ENCODE results near the gene IGFL4.
A peak's percentile ranks its signal among the peaks of the same experiment; 100 is the strongest.

IGFL4 gene

GRCh38 chr19:46018729-46019251 lies 22.0 kb downstream of the IGFL4 start:
- no peak for DNase-seq

GRCh38 chr19:46017874-46018675 lies 22.7 kb downstream of the IGFL4 start:
- DNase-seq: no peak

DNA sequence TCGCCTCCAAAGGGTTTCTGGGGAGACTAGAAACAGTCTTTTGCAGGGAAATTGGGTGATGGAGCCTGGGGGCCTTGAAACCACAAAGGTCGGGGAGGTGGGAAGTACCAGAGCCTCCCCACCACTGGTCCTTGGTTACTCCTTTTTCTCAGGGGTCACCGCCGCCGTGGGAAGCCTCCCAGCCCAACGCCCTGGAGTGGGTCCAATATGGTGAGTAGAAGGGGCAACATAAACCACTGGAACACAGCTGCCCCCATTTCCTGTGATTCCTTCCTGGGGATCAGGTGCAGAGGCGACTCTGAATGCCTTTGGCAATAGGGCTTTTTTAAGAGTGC lies 23.7 kb downstream of the IGFL4 start:
- no peak for DNase-seq

DNA sequence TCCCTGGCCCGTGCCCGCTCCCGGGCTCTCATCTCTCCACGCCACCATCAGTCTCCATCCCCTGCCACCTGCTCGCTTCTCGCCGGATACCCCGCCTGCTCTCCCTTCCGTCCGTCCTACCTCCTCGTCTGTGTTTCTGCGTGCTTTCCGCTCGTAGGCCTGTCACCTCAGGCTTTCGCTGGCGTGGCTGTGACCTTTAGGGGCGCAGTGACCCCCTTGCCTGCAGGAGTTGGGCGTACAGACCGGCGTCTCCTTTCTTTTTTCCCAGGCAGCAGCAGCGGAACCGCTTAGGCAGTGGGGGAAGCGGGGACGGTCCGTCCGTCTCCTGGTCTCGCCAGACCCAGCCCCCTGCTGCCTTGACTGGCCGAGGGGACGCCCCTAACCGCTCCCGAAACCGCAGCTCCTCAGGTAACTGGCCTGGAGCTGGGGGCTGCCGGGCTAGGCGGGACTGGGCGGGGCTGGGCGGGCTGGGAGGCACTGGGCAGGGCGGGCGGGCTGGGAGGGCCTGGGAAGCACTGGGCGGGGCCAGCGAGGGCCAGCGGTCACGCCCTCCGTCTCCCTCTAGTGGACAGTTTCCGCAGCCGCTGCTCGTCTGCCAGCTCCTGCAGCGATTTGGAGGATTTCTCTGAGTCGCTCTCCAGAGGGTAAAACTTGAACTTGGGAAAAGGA lies 24.2 kb downstream of the IGFL4 start:
- DNase-seq: no peak

GRCh38 chr19:46015687-46016425 lies 24.9 kb downstream of the IGFL4 start:
- no peak for DNase-seq

DNA sequence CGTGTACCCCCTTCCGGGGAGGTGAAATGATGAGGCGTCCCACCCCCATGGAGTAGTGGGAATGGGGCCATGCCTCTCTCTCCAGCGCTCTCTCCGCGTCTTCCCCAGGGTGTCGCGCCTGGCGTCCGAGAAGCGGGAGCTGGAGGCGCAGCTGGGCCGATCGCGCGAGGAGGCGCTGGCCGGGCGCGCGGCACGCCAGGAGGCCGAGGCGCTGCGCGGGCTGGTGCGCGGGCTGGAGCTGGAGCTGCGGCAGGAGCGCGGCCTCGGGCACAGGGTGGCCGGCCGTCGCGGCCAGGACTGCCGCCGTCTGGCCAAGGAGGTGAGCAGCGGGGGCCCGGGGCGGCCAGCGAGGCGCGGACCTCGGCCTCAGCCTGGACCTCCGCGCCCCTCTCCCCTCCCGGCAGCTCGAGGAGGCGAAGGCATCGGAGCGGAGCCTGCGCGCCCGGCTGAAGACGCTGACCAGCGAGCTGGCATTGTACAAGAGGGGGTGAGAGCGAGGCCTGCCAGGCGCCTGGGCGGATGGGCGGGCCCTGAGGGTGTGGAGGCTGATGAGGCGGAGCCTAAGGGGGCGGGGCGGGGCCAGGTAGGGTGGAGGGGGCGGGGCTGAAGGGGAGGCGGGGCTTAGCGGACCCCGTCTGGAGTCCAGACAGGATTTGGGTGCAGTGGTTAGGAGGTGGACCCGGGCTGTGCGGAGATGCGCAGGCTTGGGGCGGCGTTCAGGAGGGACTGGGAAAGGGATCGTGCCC lies 25.7 kb downstream of the IGFL4 start:
- no peak for DNase-seq

- no peak for DNase-seq
Measured at GRCh38 chr19:46014534-46014933, 26.3 kb downstream of the IGFL4 start.

GRCh38 chr19:46009530-46010510 lies 31.0 kb downstream of the IGFL4 start:
- no peak for DNase-seq

- no peak for DNase-seq
Measured at GRCh38 chr19:46006411-46006810, 34.4 kb downstream of the IGFL4 start.

GRCh38 chr19:46002678-46003275 lies 38.0 kb downstream of the IGFL4 start:
- no peak for DNase-seq

DNA sequence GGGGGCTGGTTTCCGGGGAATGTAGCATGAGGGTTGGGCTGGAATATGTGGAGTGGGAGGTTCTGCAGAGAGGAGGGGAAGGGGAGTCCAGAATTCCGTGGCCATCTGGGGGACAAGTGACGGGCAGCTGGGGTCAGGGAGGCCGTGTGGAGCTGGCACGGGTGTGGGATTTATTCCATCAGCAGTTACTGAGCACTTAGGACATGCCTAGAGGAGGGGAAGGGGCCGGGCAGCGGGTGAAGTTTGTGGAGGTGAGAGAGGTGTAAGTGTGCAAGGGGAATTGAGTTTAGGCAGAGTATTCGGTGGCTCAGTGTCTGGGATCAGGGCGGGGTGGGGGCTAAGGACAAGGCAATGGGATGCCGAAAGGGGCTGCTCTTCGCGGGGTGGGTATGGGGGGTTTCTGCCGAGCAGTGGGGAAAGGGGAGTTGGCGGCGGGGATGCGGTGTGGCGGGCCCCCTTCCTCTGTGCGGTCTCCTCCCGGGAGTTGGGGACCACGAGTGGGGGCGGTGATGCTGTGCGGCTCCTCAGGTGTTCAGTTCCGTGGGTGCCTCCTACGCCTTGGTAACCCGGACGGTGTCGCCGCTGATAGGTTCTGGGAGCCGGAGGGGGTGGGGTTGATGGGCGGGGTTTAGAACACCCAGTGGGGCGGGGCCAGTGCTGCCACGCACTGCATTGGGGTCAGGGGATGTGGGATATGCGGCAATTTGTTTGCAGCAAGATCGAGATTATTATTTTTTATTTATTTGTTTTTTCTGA lies 40.1 kb downstream of the IGFL4 start:
- no peak for DNase-seq

DNA sequence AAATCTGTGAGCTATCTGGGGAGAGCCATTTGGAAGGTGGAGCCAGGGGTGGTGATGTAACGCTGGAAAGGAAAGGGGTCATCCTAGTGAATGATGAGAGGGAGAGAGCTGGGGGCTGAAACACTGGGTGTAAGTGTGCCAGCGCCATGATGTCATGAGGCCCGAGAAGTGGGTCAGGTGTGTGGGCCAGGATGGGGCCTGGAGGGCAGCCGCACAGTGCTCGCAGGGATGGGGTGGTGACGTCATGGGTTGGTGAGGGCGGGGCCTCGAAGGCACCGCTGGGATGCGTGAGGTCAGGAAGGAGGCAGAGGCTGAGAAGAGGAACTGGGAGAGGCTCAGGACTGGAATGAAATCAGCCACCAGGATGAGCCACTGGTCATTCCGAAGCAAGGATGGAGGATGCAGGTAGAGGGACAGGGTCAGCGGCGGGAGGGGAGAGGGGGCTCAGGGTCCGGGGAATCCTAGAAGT lies 41.1 kb downstream of the IGFL4 start:
- no peak for DNase-seq

DNA sequence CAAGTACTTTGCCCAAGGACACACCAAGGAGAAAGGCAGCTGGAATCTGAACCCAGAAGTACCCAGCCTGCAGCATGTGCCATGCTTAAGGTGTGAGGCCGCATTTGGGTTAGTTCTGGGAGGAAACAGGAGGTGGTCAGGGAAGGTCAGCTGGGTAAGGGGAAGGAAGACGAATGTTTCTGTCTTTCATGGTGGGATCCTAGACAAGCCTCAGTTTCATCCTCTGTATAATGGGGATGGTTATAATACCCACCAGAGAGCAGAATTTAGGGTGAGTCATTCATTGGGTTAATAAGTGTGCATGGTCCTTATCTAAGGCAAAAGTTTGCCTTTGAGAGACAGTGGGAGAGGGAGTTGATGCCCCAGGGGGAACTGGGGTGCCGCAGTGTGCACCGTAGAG lies 42.0 kb downstream of the IGFL4 start:
- DNase-seq: no peak

GRCh38 chr19:45996933-45997332 lies 43.9 kb downstream of the IGFL4 start:
- DNase-seq: no peak

DNA sequence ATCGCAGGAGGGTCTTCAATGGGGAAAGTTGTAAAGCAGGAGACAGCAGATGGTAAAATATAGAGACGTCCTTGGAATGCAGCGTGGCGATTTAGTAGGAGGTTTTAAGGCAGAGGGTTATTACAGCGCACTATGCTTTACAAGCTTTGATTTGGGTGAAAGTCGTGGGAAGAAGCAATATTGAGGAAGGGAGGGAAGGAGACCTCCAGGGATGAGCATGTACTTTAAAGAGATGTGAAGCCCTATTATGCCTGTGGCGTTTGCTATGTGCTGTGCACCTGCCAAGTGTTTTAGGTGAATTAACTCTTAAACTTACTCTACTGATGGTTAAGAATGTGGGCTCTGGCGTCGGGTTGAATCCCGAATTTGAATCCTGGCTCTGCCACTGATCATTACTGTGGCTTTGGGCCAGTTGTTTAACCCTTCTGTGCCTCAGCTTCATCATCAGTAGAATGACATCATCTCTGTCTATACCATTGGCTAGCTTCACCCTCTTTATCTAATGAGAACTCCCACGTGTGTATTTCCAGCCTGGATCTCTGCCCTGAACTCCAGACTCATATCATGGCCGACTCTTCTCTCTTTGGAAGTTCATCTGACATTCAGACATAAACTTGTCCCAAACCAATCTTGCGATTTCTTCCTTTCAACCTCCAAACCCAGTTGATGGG lies 45.0 kb downstream of the IGFL4 start:
- DNase-seq: no peak

GRCh38 chr19:45994998-45995714 lies 45.6 kb downstream of the IGFL4 start, which contains the start of gene CCDC61:
TSS of gene CCDC61 (plus strand) at chr19:45995467. CDS start at chr19:46003019, 7,552 bp downstream.
- DNase-seq: peak; percentile 26

DNA sequence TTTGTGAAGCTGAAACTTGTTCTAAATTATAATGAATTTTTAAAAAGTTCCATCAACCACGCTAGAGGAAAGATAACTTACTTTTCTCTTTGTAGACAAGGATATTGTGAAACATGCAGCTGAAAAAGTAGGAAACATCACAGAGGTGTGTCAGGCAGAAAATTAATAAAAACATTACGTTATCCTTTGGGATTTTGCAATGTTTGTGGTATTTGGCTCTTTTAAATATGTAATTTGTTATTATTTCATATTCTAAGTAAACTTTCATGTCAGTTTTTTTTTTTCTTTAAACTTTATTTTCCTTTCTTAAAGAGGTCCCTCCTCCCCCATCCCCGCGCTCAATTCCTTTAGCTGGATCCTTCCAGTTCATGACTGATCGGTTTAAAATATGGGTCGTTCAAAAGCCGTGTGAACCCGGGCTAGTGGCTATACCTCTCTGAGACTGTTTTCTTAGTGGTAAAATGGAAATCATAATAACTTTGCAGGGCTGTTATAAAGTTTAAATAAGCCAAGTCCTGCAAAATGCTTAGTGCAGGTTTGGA lies 46.3 kb downstream of the IGFL4 start:
- DNase-seq: no peak

DNA sequence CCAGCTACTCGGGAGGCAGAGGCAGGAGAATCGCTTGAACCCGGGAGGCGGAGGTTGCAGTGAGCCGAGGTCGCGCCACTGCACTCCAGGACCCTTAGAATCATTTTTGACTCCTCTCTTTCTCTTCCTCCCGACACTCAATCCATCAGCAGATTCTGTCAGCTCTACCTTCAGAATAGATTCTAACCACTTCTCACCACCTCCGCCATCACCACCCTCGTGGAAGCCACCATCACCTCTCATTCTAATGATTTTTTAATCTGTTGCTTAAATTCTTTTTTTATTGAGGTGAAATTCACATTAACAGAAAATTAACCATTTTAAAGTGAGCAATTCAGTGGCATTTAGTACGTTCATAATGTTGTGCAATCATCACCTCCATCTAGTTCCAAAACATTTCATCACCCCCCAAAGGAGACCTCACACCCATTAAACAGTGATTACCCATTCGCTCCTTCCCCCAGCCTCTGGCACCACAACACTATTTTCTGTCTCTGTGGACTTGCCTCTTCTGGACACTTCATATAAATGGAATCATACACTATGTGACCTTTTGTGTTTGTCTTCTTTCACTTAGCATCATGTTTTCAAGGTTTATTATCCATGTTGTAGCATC lies 50.6 kb downstream of the IGFL4 start:
- DNase-seq: no peak
